Cardiac fibroblast (primary cell): ENCODE measurements around the gene ST6GALNAC3.

ENCODE experiments used
- DNase-seq, 2 donors: peaks; one replicate each; pipeline versions ENCODE4 v3.0.0 to v3.0.0-alpha.2; 2010; ENCODE audit warnings: low read depth in 2 of 2
- H3K4me3 ChIP-seq, 2 donors: replicated peaks in 1 of 2; 1 replicate in 1 of 2; 2 replicates in 1 of 2; pipeline ENCODE4 v1.5.1; 2011; ENCODE audit warnings: low read depth in 2 of 2, low read length in 2 of 2, mild to moderate bottlenecking in 2 of 2, moderate library complexity in 1 of 2
- CTCF ChIP-seq: IDR thresholded peaks from one replicate; pipeline ENCODE4 v1.5.1; 2011; ENCODE audit warnings: low read depth, mild to moderate bottlenecking, low read length, inconsistent platforms

The ST6GALNAC3 gene

GRCh38 chr1:76189310-76189709 is 114.8 kb downstream of the ST6GALNAC3 start:
- DNase-seq, result no peak
- no peak overlapping the region for H3K4me3 ChIP-seq
- TF ChIP-seq CTCF, result no peak

- no peak overlapping the region for H3K4me3 ChIP-seq
- no peak for TF ChIP-seq CTCF
- no peak for DNase-seq
Measured at GRCh38 chr1:76190749-76191424, 116.3 kb downstream of the ST6GALNAC3 start.

- TF ChIP-seq CTCF, result no peak
- no peak for DNase-seq
- no peak overlapping the region for H3K4me3 ChIP-seq
Measured at GRCh38 chr1:76191561-76191960, 117.0 kb downstream of the ST6GALNAC3 start.

DNA sequence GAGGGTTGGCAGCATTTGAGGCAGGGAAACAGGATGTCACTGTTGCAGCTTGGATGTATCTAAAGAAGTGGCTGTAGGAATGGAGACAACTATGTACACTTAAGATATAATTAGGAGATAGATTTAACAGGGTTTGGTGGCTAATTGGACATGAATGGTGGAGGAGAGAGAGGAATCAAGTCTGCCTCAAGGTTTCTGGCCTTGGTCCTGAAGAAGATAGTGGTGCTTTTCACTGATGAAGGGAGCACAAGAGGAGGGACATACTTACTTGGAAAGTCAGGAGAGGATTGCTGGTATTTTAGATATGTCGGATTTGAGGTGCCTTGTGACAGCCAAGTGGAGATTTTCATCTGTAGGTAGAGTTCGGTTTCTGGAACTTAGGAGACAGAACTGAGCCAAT is 123.9 kb downstream of the ST6GALNAC3 start:
- no peak overlapping the region for H3K4me3 ChIP-seq
- no peak for TF ChIP-seq CTCF
- DNase-seq, result no peak

- no peak for DNase-seq
- no peak for TF ChIP-seq CTCF
- H3K4me3 ChIP-seq, result no peak overlapping the region
Measured at GRCh38 chr1:76202670-76203069, 128.1 kb downstream of the ST6GALNAC3 start.

- TF ChIP-seq CTCF, result no peak
- no peak for DNase-seq
- H3K4me3 ChIP-seq, result no peak overlapping the region
Measured at GRCh38 chr1:76203127-76203526, 128.6 kb downstream of the ST6GALNAC3 start.

GRCh38 chr1:76209238-76209637 is 134.7 kb downstream of the ST6GALNAC3 start:
- H3K4me3 ChIP-seq, result no peak overlapping the region
- no peak for DNase-seq
- TF ChIP-seq CTCF, result no peak
